ENCODE measurements around the gene SORCS3. TPM values are rescaled to one million over a fixed set of nuclear protein-coding genes. Genes with fewer than 3 reads are reported as not detected.

SORCS3 gene
- total RNA-seq, 1 donor from 2014 or later, result not detected

DNA sequence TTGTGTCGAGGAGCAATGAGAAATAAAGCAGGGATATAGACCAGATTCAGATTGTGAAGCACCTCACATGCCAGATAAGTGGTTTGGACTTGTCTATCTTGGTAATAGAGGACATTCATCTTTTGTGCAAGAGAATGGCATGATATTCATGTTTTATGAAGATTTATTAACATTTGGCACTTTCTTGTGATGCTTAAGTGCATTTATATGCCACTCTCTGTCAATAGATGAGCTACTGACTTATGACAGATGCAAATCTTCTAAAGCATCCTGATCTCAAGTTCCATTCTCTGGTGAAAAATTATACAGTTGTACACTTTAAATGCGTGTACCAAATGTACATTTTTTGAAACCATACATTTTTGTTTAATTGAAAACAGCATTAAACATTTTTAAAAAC, 415.3 kb downstream of the SORCS3 start:
- Mint-ChIP-seq H3K27me3 (ENCODE audit: insufficient read depth) (peaks cover 2% of the 10 kb centered on the region), H3K9me3 (peaks cover 5% of the 10 kb centered on the region), H3K4me3 (no peak overlapping the region), H3K4me1 (ENCODE audit: low read depth) (no peaks in the 10 kb centered on the region), H3K36me3 (ENCODE audit: low read depth) (no peaks in the 10 kb centered on the region), H3K27ac (no peak overlapping the region)
- intact Hi-C loops (cut with micrococcal nuclease), result no loop called here
- no peak for DNase-seq (ENCODE audit: low spot score)

DNA sequence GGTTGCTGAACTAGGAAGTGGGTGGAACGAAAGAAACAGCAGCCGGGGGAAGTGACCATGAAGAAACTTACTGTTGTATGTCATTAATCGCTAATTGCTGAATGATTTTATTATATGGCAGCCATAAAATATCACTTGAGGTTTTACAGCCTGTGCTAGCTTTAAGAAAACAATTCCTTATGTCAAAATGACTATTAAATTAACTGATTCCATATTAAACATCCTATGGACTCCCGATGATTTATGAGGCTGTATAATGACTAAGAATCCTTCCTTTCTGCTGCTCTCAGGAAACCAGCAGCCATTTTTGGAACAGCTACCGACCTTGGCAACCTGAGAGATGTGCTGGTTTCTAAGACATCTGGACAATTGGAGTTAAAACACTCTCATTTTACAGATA, 421.9 kb downstream of the SORCS3 start:
- H3K4me3 Mint-ChIP-seq, result no peak overlapping the region
- H3K4me1 Mint-ChIP-seq (ENCODE audit: low read depth), result no peaks in the 10 kb centered on the region
- DNase-seq (ENCODE audit: low spot score), result no peak
- H3K36me3 Mint-ChIP-seq (ENCODE audit: low read depth), result no peaks in the 10 kb centered on the region
- no peaks in the 10 kb centered on the region for H3K27me3 Mint-ChIP-seq (ENCODE audit: insufficient read depth)
- H3K27ac Mint-ChIP-seq, result no peak overlapping the region
- intact Hi-C loops (cut with micrococcal nuclease), result no loop called here
- H3K9me3 Mint-ChIP-seq, result no peaks in the 10 kb centered on the region

DNA sequence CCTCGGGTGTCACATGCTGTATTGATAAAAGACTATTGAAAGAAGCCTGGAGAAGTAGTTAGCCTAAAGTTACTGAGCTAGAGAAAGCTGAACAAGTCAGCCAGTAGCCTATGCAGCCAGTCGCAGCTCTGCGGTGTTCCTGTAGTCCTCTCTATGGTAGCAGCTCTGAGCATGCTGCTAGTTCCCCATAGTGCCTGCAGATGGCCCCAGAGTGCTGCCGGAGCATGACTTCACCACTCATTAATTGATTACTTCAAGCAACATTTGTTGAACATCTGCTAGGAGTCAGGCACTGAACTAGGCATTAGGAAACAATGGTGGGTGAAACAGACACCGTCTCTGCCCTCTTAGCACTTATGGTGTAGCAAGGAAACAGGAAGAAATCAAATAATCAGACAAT, 422.7 kb downstream of the SORCS3 start:
- Mint-ChIP-seq H3K9me3 (no peaks in the 10 kb centered on the region), H3K36me3 (ENCODE audit: low read depth) (no peaks in the 10 kb centered on the region)
- intact Hi-C loops (cut with micrococcal nuclease), result no loop called here

DNA sequence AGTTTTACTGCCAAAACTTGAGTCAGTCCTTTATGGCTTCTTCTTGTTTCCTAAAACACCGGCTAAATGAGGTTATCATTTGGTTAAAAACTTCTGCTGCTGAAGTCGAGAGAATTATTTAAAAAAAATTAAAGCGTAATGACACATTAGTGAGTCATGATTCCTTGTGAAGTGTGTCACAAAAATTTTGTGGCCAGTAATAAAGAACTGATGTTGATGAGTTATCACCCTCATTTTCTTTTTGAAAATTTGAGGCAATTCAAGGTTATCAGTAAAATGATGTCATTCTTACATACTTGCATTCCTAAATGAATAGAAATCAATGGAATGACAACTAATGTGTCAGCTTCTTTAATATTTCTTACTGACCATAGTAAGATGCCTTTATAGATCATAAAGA, 427.4 kb downstream of the SORCS3 start:
- no peak overlapping the region for H3K27ac Mint-ChIP-seq
- H3K27me3 Mint-ChIP-seq (ENCODE audit: insufficient read depth), result no peaks in the 10 kb centered on the region
- no peaks in the 10 kb centered on the region for H3K9me3 Mint-ChIP-seq
- H3K36me3 Mint-ChIP-seq (ENCODE audit: low read depth), result no peaks in the 10 kb centered on the region
- H3K4me1 Mint-ChIP-seq (ENCODE audit: low read depth), result no peaks in the 10 kb centered on the region
- intact Hi-C loops (cut with micrococcal nuclease), result no loop called here
- H3K4me3 Mint-ChIP-seq, result no peak overlapping the region
- DNase-seq (ENCODE audit: low spot score), result no peak

More for the DNA sequence above, 422.7 kb downstream of the SORCS3 start:
- no peak overlapping the region for H3K27ac Mint-ChIP-seq
- H3K4me1 Mint-ChIP-seq (ENCODE audit: low read depth), result no peaks in the 10 kb centered on the region
- H3K4me3 Mint-ChIP-seq, result no peak overlapping the region
- no peak for DNase-seq (ENCODE audit: low spot score)
- no peaks in the 10 kb centered on the region for H3K27me3 Mint-ChIP-seq (ENCODE audit: insufficient read depth)

DNA sequence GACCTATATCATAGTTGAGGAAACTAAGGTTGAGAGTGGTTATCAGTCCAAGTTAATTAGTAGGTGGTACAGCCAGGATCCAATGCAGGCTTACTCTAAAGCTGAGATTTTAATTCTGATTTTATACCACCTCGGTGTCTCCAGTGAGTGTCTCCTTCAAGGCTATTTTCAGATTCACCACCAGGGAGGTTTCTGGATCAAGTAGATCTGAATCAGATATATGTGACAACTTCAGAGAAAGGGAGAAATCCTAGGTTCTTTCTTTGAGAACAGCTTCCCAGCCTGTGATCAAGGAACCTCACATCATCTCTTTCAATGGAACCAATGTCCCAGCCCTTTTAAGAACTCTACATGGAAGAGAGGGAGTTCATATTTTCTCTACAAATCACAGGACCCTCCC, 429.2 kb downstream of the SORCS3 start:
- DNase-seq (ENCODE audit: low spot score), result no peak
- Mint-ChIP-seq H3K4me1 (ENCODE audit: low read depth) (no peaks in the 10 kb centered on the region), H3K4me3 (no peak overlapping the region), H3K27ac (no peak overlapping the region), H3K9me3 (no peaks in the 10 kb centered on the region), H3K36me3 (ENCODE audit: low read depth) (no peaks in the 10 kb centered on the region), H3K27me3 (ENCODE audit: insufficient read depth) (no peaks in the 10 kb centered on the region)
- intact Hi-C loops (cut with micrococcal nuclease), result no loop called here

DNA sequence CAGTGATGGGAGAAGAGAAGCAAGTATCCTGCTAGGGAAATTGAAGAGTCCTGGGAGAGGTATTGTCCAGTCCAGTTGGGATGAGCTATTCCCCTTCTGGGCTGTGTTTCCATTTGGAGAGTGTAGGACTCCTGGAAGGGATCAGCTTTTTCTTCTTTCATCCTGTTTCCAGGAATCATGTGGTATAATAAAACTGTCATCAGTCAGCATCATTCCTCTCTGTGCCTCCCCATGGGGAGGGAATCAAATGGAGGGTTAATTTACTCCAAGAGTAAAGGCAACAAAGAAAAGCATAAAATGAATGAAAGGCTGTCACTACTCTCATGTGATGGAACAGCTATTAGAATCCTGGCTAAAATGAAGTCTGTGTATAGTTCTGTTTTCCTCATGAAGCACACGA, 429.9 kb downstream of the SORCS3 start:
- H3K9me3 Mint-ChIP-seq, result no peaks in the 10 kb centered on the region
- H3K27ac Mint-ChIP-seq, result no peak overlapping the region
- no peaks in the 10 kb centered on the region for H3K27me3 Mint-ChIP-seq (ENCODE audit: insufficient read depth)
- intact Hi-C loops (cut with micrococcal nuclease), result no loop called here
- DNase-seq (ENCODE audit: low spot score), result no peak
- H3K36me3 Mint-ChIP-seq (ENCODE audit: low read depth), result no peaks in the 10 kb centered on the region
- no peak overlapping the region for H3K4me3 Mint-ChIP-seq
- no peaks in the 10 kb centered on the region for H3K4me1 Mint-ChIP-seq (ENCODE audit: low read depth)

DNA sequence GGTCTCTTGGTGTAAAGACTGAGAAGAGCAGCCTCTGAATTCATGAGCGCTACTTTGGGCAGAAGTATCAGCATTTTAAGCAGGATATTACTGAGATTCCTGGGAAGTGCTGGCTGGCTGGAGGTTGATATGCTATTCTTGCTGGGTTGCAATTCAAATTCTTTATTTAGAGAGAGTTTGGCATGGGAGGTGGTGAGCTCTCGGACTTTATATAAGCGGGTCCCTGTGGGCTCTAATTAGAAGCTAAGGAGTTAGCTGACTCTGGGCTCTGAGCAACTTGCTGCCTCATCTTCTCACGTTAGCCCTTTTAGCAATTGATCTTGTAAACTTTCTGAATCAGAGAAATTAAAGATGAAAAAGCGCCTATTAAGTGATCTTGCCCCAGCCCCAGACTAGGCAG, 430.9 kb downstream of the SORCS3 start:
- intact Hi-C loops (cut with micrococcal nuclease), result no loop called here
- Mint-ChIP-seq H3K9me3 (no peaks in the 10 kb centered on the region), H3K4me1 (ENCODE audit: low read depth) (no peaks in the 10 kb centered on the region), H3K27ac (no peak overlapping the region), H3K4me3 (no peak overlapping the region), H3K36me3 (ENCODE audit: low read depth) (no peaks in the 10 kb centered on the region), H3K27me3 (ENCODE audit: insufficient read depth) (no peaks in the 10 kb centered on the region)
- no peak for DNase-seq (ENCODE audit: low spot score)

DNA sequence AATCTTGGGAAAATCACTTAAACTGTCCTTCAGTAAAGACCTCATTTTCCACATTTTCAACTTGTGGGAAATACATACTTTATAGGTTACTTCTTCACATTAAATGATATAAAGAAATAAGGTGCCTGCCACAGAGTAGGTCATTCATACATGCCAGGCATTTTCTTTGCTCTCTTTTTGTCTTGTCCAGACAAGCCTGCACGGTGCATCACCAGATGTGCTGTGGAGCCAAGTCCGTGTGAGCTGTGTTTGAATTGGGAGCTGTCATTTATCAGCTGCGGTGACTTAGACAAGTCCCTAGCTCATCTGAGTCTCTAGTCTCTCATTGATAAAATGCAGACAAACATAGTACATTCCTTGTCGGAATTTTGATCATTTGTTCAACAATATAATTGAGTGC, 432.9 kb downstream of the SORCS3 start:
- no peaks in the 10 kb centered on the region for H3K9me3 Mint-ChIP-seq
- no peaks in the 10 kb centered on the region for H3K36me3 Mint-ChIP-seq (ENCODE audit: low read depth)
- H3K4me3 Mint-ChIP-seq, result no peak overlapping the region
- intact Hi-C loops (cut with micrococcal nuclease), result no loop called here
- H3K4me1 Mint-ChIP-seq (ENCODE audit: low read depth), result no peaks in the 10 kb centered on the region
- no peak overlapping the region for H3K27ac Mint-ChIP-seq
- DNase-seq (ENCODE audit: low spot score), result no peak
- H3K27me3 Mint-ChIP-seq (ENCODE audit: insufficient read depth), result no peaks in the 10 kb centered on the region

DNA sequence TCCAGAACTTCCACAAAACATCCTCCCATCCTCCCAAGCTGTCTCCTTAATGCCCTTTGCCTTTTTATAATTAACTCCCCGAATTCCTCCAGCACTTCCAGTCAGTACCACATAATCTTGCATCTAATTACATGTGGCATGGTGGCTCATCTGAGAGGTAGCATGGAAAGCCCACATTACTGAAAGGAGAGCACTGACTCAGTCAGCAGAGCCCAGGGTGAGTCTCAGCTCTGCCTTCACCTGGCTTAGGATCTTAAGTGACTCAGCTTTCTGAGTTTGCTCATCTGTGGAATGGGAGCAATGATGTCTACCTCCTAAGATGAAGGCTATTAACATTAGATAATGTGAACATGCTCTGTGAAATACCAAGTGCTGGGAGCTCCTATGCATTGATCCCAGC, 433.9 kb downstream of the SORCS3 start:
- no peak overlapping the region for H3K27ac Mint-ChIP-seq
- no peaks in the 10 kb centered on the region for H3K27me3 Mint-ChIP-seq (ENCODE audit: insufficient read depth)
- no peaks in the 10 kb centered on the region for H3K9me3 Mint-ChIP-seq
- H3K4me1 Mint-ChIP-seq (ENCODE audit: low read depth), result no peaks in the 10 kb centered on the region
- no peaks in the 10 kb centered on the region for H3K36me3 Mint-ChIP-seq (ENCODE audit: low read depth)
- DNase-seq (ENCODE audit: low spot score), result no peak
- intact Hi-C loops (cut with micrococcal nuclease), result no loop called here
- H3K4me3 Mint-ChIP-seq, result no peak overlapping the region

DNA sequence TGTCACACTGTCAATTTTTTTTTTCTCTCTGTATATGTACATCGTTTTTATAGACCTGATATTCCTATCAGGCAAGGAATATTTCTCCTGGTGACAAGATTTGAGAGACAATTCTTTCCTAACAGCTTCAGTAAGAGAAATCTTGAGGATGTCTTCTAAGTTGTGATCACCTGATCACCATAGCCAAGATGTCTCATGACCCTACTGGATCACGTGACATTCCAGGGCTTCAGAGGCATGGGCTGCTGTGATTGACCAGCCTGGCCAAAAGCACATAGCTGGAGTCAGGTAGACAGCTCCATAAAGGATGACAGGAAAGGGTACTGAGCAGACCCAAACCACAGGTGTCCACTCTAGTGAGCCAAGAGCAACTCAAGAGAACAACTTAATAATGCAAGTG, 444.9 kb downstream of the SORCS3 start:
- Mint-ChIP-seq H3K36me3 (ENCODE audit: low read depth) (no peaks in the 10 kb centered on the region), H3K27ac (no peak overlapping the region), H3K9me3 (no peaks in the 10 kb centered on the region), H3K4me1 (ENCODE audit: low read depth) (no peaks in the 10 kb centered on the region), H3K4me3 (no peak overlapping the region), H3K27me3 (ENCODE audit: insufficient read depth) (no peaks in the 10 kb centered on the region)
- intact Hi-C loops (cut with micrococcal nuclease), result no loop called here
- no peak for DNase-seq (ENCODE audit: low spot score)

DNA sequence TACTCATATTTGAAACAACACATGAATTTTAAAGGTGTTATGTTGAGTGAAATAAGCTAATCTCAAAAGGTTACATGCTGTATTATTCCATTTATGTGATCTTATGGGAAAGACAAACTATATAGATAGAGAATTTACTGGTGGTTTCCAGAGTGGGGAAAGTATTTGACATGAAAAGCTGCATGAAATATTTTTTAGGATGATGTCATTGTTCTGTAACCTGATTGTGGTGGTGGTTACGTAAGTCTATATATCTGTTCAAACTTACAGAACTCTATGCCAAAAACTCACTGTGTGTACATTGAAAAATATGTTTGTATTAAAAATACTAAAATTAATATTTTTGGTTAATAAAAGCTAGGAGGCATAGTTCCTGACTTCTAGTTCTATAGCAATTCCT, 453.0 kb downstream of the SORCS3 start:
- intact Hi-C loops (cut with micrococcal nuclease), result no loop called here
- Mint-ChIP-seq H3K36me3 (ENCODE audit: low read depth) (no peaks in the 10 kb centered on the region), H3K9me3 (no peaks in the 10 kb centered on the region), H3K27ac (no peak overlapping the region), H3K4me1 (ENCODE audit: low read depth) (no peaks in the 10 kb centered on the region), H3K27me3 (ENCODE audit: insufficient read depth) (no peaks in the 10 kb centered on the region), H3K4me3 (no peak overlapping the region)
- DNase-seq (ENCODE audit: low spot score), result no peak

DNA sequence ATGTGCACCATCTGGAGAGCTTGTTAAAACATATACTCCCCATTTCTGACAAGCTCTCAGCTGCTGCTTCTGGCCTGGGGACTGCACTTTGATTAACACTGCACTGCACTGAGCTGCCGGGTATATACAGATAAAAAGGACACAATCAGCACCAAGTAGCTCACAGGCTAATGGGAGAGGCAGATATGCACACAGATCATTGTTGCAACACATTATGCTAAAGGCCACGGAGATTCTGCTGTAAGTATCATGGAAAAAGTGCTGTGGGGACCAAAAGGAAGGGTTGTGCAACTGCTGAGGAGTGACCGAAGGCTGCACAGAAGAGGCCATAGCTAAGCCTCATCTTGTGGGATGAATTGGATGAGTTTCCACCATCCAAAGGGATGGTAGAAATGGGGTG, 455.2 kb downstream of the SORCS3 start:
- H3K27me3 Mint-ChIP-seq (ENCODE audit: insufficient read depth), result no peaks in the 10 kb centered on the region
- intact Hi-C loops (cut with micrococcal nuclease), result no loop called here
- no peak overlapping the region for H3K4me3 Mint-ChIP-seq
- no peaks in the 10 kb centered on the region for H3K36me3 Mint-ChIP-seq (ENCODE audit: low read depth)
- H3K27ac Mint-ChIP-seq, result no peak overlapping the region
- H3K9me3 Mint-ChIP-seq, result no peaks in the 10 kb centered on the region
- H3K4me1 Mint-ChIP-seq (ENCODE audit: low read depth), result no peaks in the 10 kb centered on the region
- DNase-seq (ENCODE audit: low spot score), result no peak

DNA sequence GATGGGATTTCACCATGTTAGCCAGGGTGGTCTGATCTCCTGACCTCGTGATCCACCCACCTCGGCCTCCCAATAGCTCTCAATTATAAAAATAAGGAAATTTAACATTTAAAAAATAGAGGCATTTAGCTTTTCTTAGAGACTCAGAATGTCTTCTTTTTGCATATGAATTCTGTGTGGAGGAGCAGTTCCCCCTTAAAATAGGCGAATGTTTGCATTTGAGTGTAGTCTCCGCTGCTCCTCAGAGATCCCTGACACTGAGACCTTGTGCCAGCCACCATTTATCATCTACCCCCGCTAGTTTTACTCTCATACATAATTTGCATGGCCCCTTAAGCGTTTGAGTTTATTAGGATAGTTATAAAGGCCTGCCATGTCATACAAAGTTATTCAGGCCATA, 461.9 kb downstream of the SORCS3 start:
- Mint-ChIP-seq H3K27me3 (ENCODE audit: insufficient read depth) (peaks cover 2% of the 10 kb centered on the region), H3K36me3 (ENCODE audit: low read depth) (no peaks in the 10 kb centered on the region), H3K27ac (no peak overlapping the region), H3K9me3 (no peaks in the 10 kb centered on the region), H3K4me1 (ENCODE audit: low read depth) (no peaks in the 10 kb centered on the region), H3K4me3 (no peak overlapping the region)
- intact Hi-C loops (cut with micrococcal nuclease), result no loop called here
- DNase-seq (ENCODE audit: low spot score), result no peak

DNA sequence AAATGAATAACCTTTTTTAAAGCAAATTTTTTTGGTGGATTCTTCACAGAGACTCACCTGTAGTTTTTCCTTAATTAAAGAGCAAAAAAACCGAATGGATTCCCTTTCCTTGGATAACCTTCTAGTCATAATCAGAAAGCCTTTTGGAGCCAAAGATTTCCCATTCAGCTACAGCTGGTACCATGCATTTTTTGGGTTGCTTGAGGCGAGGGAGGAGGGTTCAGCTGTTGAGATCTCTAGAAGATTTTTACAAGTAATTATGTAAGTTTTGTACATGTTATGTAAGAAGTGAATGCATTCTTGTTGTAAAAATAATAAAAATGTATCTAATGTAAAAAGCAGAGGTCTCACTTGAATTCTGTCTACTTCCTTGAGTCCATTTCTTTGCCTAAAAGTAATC, 463.2 kb downstream of the SORCS3 start:
- intact Hi-C loops (cut with micrococcal nuclease), result no loop called here
- no peaks in the 10 kb centered on the region for H3K36me3 Mint-ChIP-seq (ENCODE audit: low read depth)
- H3K27ac Mint-ChIP-seq, result no peak overlapping the region
- no peak for DNase-seq (ENCODE audit: low spot score)
- H3K9me3 Mint-ChIP-seq, result no peaks in the 10 kb centered on the region
- peaks cover 2% of the 10 kb centered on the region for H3K27me3 Mint-ChIP-seq (ENCODE audit: insufficient read depth)
- H3K4me3 Mint-ChIP-seq, result no peak overlapping the region
- no peaks in the 10 kb centered on the region for H3K4me1 Mint-ChIP-seq (ENCODE audit: low read depth)
